Ramos (cell line): Measurements from ENCODE around the gene LMAN2L.

Experiments
- in situ Hi-C: fragments of 300-500 bp; cut with MboI; formaldehyde crosslinking; loops from one replicate; pipeline ENCODE4 v1.14.3; 2022; ENCODE audit warnings: low sequenced_read_pairs; ENCODE audit not compliant: unreplicated experiment

LMAN2L gene

GRCh38 chr2:96760986-96761832 is 21.3 kb upstream of the LMAN2L start:
- in situ Hi-C loops, result no loop called here

DNA sequence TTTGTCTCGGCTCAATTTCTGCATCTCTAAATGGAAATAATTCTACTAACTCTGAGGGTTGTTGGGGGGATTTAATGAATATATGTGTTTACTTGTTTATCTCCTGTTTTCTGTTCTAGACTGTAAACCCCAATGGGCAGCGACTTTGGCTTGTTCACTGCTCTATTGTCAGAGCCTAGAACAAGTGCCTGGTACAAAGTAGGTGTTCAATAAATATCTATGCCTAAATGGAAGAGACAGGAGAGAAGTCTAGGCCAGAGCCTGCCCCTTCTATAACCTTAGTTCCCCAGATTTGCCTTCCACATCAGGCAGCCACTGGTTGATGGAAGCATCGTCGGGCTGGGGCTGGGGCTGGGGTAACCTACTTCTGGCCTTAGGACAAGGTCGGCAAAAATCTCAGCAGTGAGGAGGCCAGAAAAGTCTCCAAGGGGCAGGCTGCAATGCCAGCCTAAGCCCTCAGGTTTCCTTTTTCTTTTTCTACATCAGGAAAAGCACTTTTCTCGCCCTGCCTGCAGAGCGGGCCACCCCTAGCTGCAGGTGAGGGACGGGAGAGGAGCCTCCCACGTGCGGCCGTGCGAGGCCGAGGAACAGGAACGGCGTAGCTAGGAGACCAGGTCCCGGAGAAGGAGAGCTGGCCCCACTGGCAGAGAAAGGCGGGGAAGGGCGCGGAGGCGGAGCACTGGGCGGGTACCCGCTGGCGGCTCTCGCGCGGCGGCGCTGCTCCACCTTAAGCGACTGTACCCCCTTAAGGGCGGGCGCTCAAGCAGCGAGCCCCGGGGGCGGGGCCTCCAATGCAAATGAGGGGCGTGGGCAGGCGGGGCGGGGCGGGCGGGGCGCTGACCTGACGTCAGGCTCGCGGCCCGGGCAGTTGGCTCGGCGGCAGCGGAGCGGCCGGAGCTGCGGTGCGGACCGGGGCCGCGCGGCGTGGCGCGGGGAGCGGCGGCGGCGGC is 20.4 kb upstream of the LMAN2L start, which contains the start of gene CNNM4:
CNNM4 (plus strand) TSS at position 867 of the 950 bp plus-strand sequence. CDS start 98 bp downstream, outside the sequence.
- in situ Hi-C loops, result no loop called here

DNA sequence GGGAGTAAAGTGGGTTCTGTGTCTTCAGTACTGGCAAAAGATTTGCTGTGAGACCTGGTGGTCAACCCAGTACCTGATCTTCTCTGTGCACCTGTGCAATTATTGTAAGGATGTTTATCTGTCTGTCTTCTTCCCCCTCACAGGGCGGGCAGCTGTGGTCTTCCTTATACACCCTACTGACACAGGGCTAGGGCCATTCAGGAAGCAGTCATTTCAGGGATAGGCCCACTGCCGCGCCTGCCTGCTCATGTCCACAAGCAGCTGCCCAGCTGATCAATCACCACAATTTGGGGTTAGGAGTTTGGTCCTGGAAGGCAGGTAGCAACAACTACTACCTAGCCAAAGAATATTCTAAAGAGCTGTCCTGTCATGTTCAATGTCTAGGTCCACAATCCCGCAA is 19.7 kb upstream of the LMAN2L start:
- in situ Hi-C loops, result no loop called here

- in situ Hi-C loops, result no loop called here
These were observed 19.1 kb upstream of the LMAN2L start for GRCh38 chr2:96758987-96759386.

GRCh38 chr2:96757477-96757860 is 17.6 kb upstream of the LMAN2L start:
- in situ Hi-C loops, result no loop called here

GRCh38 chr2:96756788-96757476 is 17.1 kb upstream of the LMAN2L start:
- in situ Hi-C loops, result no loop called here

GRCh38 chr2:96754317-96754716 is 14.5 kb upstream of the LMAN2L start:
- in situ Hi-C loops, result no loop called here

DNA sequence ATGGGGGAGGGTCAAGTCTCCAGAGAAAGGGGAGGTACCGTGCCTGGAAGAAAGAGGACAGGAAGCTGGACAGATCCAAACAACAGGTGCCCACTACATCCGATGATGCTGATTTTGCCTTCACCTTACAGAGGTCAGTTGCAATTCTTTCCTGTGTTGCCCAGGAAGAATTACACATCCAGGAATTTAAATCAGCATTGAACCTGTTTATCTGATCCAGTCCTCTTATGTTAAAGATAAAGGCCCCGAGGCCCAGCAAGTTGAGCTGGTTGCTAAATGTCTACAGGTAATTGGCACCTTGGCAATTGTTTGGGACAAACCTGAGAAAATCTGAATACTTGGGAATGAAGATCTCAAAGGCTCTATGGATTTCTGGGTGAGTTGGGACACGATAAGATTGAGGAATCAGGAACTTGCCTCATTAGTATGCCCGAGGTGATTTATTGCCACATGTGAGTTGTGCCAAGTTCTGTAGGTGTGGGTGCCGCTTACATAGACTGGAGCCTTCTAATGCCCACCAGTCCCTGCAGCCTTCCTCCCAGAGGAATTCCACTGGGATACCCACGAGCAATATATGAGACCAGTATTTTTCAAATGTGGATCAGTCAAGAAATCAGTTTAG is 13.9 kb upstream of the LMAN2L start:
- in situ Hi-C loops, result no loop called here

- in situ Hi-C loops, result no loop called here
These were observed 11.9 kb upstream of the LMAN2L start for GRCh38 chr2:96751800-96752199.

GRCh38 chr2:96747061-96747617 is 7.3 kb upstream of the LMAN2L start:
- in situ Hi-C loops, result no loop called here

DNA sequence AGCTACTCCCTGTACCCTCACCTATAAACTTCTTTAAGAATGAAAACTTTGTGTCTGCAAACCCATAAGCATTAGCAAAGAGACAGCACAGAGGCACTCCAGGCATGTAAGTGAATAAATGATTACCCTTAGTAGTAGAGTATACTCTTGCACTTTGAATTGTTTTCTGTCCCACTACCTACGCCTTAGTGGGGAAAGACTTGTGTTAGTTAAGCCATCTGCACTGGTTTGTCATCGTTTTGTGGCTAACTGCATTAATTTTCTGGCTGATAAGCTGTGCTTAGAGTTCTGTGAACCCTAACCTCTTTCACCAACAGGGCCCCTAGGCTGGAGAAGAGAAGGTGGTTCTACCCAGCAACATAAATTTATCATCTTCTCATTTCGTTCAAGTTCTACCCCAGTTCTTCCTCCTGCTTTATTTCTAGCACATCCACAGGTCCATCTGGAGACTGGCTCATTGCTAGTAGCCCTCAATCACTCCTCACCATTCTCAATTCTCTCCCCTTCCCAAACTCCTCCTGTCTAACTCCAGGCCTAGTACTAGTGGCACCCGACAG is 710 bp downstream of the LMAN2L start:
- in situ Hi-C loops, result no loop called here

DNA sequence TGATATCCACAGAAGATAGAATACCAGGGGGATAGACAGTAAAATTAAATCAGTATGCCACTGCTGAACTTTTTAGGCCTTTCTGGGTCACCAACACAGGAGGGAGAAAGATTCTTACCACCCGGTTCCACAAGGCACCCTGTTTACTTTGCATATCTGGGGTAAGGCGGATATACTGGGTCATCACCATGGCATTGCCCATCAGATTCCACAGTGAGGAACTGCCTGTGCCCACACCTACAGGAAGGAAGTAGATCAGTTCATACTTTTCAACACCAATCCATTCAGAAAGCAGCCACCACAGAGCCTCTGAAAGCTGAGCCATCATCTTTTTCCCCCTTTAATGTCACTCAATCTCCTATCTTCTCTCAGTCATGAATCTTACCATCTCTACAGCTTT is 2.0 kb downstream of the LMAN2L start:
- in situ Hi-C loops, result no loop called here

DNA sequence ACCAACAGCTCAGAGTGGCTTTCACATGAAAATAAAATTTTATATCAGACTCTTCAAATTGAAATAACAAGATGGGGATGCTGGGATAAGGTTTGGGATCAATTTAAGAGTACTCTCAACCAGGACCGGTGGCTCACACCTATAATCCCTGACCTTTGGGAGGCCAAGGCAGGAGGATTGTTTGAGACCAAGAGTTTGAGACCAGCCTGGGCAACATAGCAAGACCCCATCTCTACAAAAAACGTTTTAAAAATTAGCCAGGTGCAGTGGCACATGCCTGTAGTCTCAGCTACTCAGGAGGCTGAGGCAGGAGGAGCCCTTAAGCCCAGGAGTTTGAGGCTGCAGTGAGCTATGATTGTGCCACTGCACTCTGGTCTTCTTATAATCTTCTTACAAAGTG is 2.6 kb downstream of the LMAN2L start:
- in situ Hi-C loops, result no loop called here

DNA sequence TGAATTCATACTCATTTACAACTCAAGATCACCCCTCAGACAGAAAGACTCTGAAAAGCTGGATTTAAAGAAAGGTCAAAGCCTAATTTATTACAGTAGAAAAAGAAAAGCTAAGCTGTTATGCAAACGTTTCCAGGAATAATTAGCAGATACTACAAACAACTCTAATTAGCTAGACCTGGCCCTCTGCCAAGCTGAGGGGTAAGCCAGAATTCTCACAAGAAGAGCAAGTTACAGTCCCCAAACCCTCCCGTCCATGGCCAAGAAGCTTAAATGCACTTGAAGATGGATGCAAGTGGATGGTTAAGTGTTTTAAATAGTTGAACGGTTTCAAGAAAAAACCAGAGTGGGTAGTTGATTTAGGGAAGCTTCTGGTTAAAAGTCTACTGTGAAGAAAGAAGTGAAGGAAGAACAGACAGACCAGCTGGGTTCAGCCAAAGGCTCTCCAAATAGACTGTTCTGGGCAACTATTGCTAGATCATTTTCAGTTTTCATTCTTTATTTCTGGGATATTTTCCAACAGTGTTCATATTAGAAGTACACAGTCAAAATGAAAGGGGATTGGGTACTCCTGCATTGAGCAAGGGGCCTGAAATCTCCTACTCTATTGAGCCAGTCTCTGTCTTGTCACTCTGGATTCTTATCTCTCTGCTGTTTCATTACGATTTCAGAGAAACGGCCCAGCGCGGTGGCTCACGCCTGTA is 4.8 kb downstream of the LMAN2L start:
- in situ Hi-C loops, result no loop called here

DNA sequence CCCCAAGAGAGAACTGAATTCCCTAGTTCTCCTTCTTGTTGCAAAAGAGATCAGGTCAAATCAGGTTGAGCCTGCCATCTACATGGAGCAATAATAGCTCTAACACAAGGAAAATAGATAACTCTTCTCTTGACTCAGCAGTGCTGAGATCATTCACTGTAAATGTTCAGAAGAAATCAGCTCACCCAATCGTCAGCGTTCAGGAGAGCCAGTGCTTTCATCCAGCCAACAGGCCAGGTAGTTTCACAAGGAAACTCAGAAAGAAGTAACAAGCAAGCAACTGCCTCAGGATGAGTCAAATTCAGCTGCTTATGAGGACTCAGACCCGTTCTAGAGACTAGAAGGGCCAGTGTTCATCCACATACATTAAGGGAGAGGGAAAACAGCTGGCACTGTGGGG is 5.9 kb downstream of the LMAN2L start:
- in situ Hi-C loops, result no loop called here

DNA sequence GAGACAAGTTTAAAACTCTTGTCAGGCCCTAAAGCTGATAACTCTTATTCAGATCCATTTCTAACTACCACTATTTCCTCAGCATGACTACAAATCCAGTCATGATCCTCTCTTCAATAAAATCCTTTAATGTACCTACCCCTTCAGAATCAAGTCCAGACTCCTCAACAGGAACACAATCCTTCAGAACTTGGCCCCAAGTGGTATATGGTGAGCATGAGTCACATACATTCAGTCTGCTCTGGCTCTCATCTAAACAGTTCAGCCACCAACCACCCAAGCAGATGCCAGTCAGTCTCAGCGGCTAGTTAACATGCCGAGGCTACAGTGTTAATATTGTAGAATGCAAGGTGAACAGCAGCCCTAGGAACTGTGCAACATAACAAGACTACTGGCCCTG is 9.7 kb downstream of the LMAN2L start:
- in situ Hi-C loops, result no loop called here

DNA sequence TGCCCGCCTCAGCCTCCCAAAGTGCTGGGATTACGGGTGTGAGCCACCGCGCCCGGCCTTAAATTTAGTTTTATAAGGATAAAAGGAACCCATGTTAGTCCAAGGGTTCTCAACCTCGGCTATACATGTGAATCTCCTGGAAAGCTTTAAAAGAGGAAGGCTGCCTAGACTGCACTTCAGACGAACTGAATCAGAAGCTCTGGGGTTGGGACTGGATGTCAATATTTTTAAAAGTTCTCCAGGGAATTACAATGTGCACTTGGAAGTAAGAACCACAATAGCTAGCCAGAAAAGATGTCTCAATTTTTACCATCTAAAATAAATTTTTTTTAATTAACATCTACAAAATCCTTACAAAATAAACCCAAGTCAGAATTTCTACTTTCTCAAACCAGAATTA is 10.1 kb downstream of the LMAN2L start:
- in situ Hi-C loops, result no loop called here

- in situ Hi-C loops, result no loop called here
These were observed 12.4 kb downstream of the LMAN2L start for GRCh38 chr2:96727431-96727830.

- in situ Hi-C loops, result no loop called here
These were observed 13.7 kb downstream of the LMAN2L start for GRCh38 chr2:96726131-96726530.
